Suprapubic skin (tissue), 4 donors: ENCODE measurements around the gene SLC9A7. TPM values are rescaled to one million over a fixed set of nuclear protein-coding genes. Genes with fewer than 3 reads are reported as not detected.

ENCODE experiments used
- DNase-seq, 2 donors: peaks; one replicate each; pipeline ENCODE4 v3.0.0-alpha.2; 2019; ENCODE audit warnings: low spot score in 2 of 2
- H3K27ac ChIP-seq: fragments of 200-600 bp; sonication (generic); one replicate; pipeline ENCODE4 v1.5.1; 2019
- H3K27me3 ChIP-seq: fragments of 200-600 bp; sonication (generic); one replicate; pipeline ENCODE4 v1.5.1; 2019
- H3K36me3 ChIP-seq: fragments of 200-600 bp; sonication (generic); one replicate; pipeline ENCODE4 v1.5.1; 2019
- H3K4me1 ChIP-seq: fragments of 200-600 bp; sonication (generic); one replicate; pipeline ENCODE4 v1.5.1; 2019
- H3K4me3 ChIP-seq: fragments of 200-600 bp; sonication (generic); one replicate; pipeline ENCODE4 v1.5.1; 2019; ENCODE audit warnings: mild to moderate bottlenecking
- H3K9me3 ChIP-seq: fragments of 200-600 bp; sonication (generic); one replicate; pipeline ENCODE4 v1.5.1; 2019
- CTCF ChIP-seq, 2 donors: fragments of 200-600 bp in 1 of 2; fragments of 450-650 bp in 1 of 2; sonication (generic) in 1 of 2; IDR thresholded peaks; one replicate each; pipeline ENCODE4 v1.5.1; 2016 to 2019; ENCODE audit warnings: antibody characterized with exemption in 2 of 2, mild to moderate bottlenecking in 1 of 2, moderate library complexity in 1 of 2
- EP300 ChIP-seq: sonication (generic); formaldehyde crosslinking; IDR thresholded peaks from one replicate; pipeline ENCODE4 v1.6.1; 2017; ENCODE audit warnings: antibody characterized with exemption
- POLR2A ChIP-seq, 2 donors: fragments of 450-650 bp; IDR thresholded peaks; one replicate each; pipeline ENCODE4 v1.6.1; 2017; ENCODE audit warnings: antibody characterized with exemption in 2 of 2, mild to moderate bottlenecking in 2 of 2, moderate library complexity in 2 of 2
- POLR2AphosphoS5 ChIP-seq, 3 donors: sonication (generic); formaldehyde crosslinking; IDR thresholded peaks; one replicate each; pipeline ENCODE4 v1.6.1; 2017; ENCODE audit warnings: antibody characterized with exemption in 3 of 3
- WGBS: methylation state at CpG from one replicate; pipeline ENCODE4 v1.1.5; 2018; 5-methylcytosine and 5-hydroxymethylcytosine counted together
- total RNA-seq, 4 donors: library from RNA; depleted of rRNA; stranded (reverse); fragments of >200 nt; gene quantifications; one replicate each; pipeline ENCODE4 v1.1.0, GENCODE V29; 2016

Gene SLC9A7
- total RNA-seq, 4 donors from 2014 or later = 3.1 to 7.4 (median 6.2) TPM

DNA sequence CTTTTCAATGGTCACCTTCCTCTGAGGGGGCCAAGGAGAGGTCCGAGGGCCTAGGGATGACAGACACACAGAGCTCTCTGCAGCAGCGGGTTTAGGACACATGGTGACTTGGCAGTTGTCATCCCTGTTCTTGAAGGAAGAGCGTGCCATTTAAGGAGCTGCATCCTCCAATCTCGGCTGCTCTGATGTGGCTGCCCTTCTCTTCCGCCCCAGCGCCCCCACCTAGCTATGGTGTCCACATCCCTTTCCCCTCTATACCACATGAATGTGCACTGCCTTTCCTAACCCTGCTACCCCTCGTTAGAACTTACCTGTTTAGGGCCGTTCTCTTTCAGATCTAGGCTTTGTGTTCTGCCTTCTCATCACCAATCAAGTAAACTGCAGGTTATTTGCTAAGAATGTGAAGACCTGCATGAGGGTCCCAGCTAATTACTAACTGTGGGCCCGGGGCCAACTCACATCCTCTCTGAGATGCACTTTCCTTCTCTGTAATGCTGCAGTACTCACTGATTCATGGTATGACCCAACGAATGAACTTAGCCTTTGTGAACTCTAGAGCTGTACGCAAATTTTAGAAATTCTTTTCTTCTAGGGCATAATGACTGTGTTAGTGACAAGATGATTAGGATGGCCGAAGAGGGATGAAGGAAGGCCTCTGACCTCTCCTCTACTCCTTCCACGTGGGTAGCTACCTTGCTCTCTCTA, 147.1 kb downstream of the SLC9A7 start:
- no peak for DNase-seq
- 80% methylated on average over 13 of the region's 13 CpGs for WGBS
- H3K27me3 ChIP-seq = no peaks in the 10 kb centered on the region
- TF ChIP-seq POLR2A (IDR thresholded peaks at IDR 0.05) = no peak
- no peak for TF ChIP-seq POLR2AphosphoS5 (IDR thresholded peaks at IDR 0.05)
- TF ChIP-seq CTCF (IDR thresholded peaks at IDR 0.05) = no peak
- TF ChIP-seq EP300 = no peak
- H3K36me3 ChIP-seq = no peaks in the 10 kb centered on the region
- H3K27ac ChIP-seq = no peak overlapping the region
- H3K9me3 ChIP-seq = no peaks in the 10 kb centered on the region
- no peaks in the 10 kb centered on the region for H3K4me1 ChIP-seq
- no peak overlapping the region for H3K4me3 ChIP-seq

- no peaks in the 10 kb centered on the region for H3K27me3 ChIP-seq
- WGBS = 75% methylated on average over 5 of the region's 5 CpGs
- TF ChIP-seq POLR2AphosphoS5 (IDR thresholded peaks at IDR 0.05) (no peak), POLR2A (IDR thresholded peaks at IDR 0.05) (no peak), EP300 (no peak), CTCF (IDR thresholded peaks at IDR 0.05) (no peak)
- H3K27ac ChIP-seq = no peak overlapping the region
- H3K36me3 ChIP-seq = no peaks in the 10 kb centered on the region
- H3K9me3 ChIP-seq = no peaks in the 10 kb centered on the region
- DNase-seq = no peak
- H3K4me3 ChIP-seq = no peak overlapping the region
- no peaks in the 10 kb centered on the region for H3K4me1 ChIP-seq
Observed at GRCh38 chrX:46610070-46610658, 148.8 kb downstream of the SLC9A7 start.

- TF ChIP-seq POLR2A (IDR thresholded peaks at IDR 0.05) = no peak
- TF ChIP-seq POLR2AphosphoS5 (IDR thresholded peaks at IDR 0.05) = no peak
- TF ChIP-seq EP300 = no peak
- TF ChIP-seq CTCF (IDR thresholded peaks at IDR 0.05) = no peak
- no peaks in the 10 kb centered on the region for H3K9me3 ChIP-seq
- no peak for DNase-seq
- H3K27ac ChIP-seq = no peak overlapping the region
- no peak overlapping the region for H3K4me3 ChIP-seq
- no peaks in the 10 kb centered on the region for H3K36me3 ChIP-seq
- no peaks in the 10 kb centered on the region for H3K27me3 ChIP-seq
- 76% methylated on average over 11 of the region's 11 CpGs for whole genome bisulfite sequencing
- no peaks in the 10 kb centered on the region for H3K4me1 ChIP-seq
Observed at GRCh38 chrX:46607916-46608315, 151.0 kb downstream of the SLC9A7 start.

DNA sequence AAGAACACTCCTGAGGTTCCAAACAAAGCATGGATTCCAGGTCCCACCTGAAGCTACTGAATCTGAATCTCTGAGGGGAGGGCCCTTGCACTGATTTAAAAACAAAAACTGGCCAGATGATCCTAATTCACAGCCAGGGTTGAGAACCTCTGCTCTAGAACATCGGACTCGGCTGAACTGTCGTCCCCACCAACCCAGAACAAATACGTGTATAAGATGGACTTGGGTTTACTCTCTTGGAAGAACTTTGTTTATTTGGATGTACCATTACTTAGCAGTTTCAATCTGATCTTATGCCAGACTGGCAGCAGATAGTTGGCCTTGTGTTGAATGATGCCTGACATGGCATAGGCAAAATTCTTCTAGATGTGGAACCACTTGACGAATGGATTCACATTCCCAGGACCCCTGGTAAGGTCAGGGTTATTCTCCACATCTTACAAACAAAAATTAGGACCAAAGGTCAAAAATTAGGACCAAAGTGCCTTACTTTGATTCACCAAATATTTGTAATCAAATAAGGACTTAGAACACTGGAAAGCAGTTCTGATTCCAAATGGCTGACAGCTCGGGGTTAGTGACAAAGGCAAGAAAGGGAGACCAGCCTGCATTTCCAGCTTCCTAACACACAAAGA, 156.3 kb downstream of the SLC9A7 start:
- no peaks in the 10 kb centered on the region for H3K4me1 ChIP-seq
- 86% methylated on average over 6 of the region's 6 CpGs for WGBS
- H3K4me3 ChIP-seq = no peak overlapping the region
- H3K36me3 ChIP-seq = no peaks in the 10 kb centered on the region
- no peak overlapping the region for H3K27ac ChIP-seq
- H3K9me3 ChIP-seq = no peaks in the 10 kb centered on the region
- H3K27me3 ChIP-seq = no peaks in the 10 kb centered on the region
- TF ChIP-seq POLR2AphosphoS5 (IDR thresholded peaks at IDR 0.05) (no peak), CTCF (IDR thresholded peaks at IDR 0.05) (no peak), POLR2A (IDR thresholded peaks at IDR 0.05) (no peak), EP300 (no peak)
- no peak for DNase-seq

DNA sequence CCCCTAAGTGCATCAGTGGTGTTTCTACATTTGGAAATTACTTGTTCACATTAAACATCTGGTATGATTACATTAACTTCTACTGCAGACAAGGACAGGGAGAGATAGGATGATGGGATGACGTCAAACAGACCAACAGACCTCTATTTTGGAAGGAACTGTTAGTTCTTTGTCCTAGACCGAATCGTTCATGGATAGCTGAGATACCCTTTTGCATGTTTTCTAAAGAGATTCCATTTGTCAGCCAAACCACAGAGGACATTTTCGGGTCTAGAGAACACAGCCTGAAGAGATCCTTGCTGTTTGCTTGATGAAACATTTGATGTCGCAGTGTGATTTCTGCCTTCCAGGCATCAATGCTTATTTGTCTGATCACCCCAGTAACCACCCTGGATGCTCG, 157.6 kb downstream of the SLC9A7 start:
- Histone ChIP-seq H3K4me3 (no peak overlapping the region), H3K4me1 (no peaks in the 10 kb centered on the region), H3K9me3 (no peaks in the 10 kb centered on the region), H3K27ac (no peak overlapping the region), H3K36me3 (no peaks in the 10 kb centered on the region), H3K27me3 (no peaks in the 10 kb centered on the region)
- no peak for TF ChIP-seq CTCF (IDR thresholded peaks at IDR 0.05)
- no peak for TF ChIP-seq EP300
- no peak for TF ChIP-seq POLR2AphosphoS5 (IDR thresholded peaks at IDR 0.05)
- WGBS = 48% methylated on average over 6 of the region's 6 CpGs
- DNase-seq = no peak
